Activated CD8-positive, alpha-beta memory T cell treated with anti-CD3 and anti-CD28 coated beads for 48 hours (primary cell): Measurements from ENCODE around the gene POTEG.
"Not testable (repeated sequence)": the region's sequence is repeated elsewhere in the genome, so short reads cannot be mapped to it uniquely, and the experiment has no call there.

Experiments used
- DNase-seq, 3 experiments: peaks; one replicate each; pipeline ENCODE4 v3.0.0-alpha.2; 2020; ENCODE audit warnings: low read depth in 2 of 3, low spot score in 2 of 3

The POTEG gene

DNA sequence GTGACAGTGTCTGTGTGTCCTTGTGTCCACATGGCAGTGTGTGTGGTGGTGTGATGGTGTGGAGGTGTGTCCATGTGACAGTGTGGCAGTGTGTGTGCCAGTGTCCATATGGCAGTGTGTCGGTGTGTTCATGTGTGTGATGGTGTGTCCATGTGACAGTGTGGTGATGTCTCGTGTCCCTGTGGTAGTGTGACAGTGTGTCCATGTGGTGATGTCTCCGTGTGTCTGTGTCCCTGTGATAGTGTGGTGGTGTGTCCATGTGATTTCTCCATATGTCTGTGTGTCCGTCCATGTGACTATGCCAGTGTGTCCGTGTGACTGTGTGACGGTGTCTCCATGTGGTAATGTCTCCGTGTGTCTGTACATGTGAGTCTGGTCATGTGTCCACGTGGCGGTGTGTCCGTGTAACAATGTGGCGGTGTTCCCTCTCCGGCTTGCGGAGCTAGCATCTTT lies 59.7 kb downstream of the POTEG start:
- not testable (repeated sequence) for DNase-seq

DNA sequence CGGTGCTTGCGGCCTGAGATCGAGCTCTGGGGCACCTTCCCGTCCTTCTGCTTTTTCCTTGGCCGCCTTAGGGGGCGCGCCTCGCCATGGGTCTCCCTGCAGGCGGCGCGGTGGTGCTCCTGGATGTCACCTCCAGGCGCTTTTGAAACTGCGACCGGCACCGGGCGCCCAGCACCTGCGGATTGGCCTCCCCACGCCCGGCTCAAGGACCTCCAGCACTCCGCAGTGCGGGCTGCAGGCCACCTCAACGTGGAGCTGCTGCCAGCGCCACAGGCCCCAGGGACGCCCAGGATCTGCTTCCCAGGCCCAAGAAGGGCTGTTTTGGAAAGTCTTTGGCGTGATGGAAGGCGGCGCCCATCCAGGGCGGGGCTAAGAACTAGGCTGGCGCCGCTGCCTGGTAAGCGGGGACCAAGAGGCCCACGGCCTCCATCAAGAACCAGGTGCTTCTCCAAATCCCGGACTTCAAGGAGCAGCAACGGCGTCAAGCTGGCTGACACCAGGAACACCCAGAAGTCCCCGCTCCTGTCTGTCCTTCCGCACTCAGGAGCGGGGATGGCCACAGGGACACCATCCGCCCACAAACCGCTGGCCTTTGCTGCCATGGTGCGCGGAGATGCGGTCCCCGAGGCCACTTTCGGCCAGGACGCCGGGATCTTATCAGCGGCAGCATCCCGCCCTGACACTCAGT lies 61.2 kb downstream of the POTEG start:
- DNase-seq: not testable (repeated sequence)

DNA sequence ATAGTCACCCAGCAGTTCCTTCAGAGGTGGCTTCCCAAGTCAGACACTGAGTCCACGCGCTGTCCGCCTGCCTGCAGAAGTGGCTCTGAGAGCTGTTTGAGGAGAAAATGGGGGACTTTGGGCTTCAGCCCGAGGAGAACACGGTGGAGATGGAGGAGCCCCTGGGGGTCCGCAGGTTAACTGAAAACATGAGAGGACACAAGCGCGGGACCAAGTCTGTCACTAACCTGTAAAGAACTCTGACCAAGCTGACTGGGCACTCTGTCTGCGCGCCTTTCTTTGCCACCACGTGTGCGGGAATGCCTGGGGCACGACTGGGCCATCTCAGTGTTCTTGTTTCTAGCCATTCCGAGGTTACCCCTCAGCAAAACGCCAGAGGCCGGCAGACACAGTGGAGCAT lies 62.4 kb downstream of the POTEG start:
- not testable (repeated sequence) for DNase-seq

DNA sequence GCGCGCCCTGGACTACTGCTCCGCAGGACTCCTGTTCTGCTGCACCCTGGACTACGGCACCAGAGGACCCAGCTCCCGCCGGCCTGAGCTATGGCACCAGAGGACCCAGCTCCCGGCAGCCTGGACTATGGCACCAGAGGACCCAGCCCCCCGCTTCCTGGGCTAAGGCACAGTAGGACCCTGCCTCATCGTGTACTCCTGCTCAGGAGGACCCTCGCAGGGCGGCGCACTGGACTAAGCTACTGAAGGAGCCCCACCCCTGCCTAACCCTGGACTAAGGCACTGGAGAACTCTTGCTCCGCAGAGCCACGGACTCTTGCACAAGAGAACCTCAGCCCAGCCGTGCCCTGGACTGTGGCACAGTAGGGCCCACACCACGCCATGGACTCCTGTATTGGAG lies 71.3 kb downstream of the POTEG start:
- not testable (repeated sequence) for DNase-seq

- DNase-seq: not testable (repeated sequence)
Measured at GRCh38 chr14:19362323-19362722, 71.8 kb downstream of the POTEG start.

DNA sequence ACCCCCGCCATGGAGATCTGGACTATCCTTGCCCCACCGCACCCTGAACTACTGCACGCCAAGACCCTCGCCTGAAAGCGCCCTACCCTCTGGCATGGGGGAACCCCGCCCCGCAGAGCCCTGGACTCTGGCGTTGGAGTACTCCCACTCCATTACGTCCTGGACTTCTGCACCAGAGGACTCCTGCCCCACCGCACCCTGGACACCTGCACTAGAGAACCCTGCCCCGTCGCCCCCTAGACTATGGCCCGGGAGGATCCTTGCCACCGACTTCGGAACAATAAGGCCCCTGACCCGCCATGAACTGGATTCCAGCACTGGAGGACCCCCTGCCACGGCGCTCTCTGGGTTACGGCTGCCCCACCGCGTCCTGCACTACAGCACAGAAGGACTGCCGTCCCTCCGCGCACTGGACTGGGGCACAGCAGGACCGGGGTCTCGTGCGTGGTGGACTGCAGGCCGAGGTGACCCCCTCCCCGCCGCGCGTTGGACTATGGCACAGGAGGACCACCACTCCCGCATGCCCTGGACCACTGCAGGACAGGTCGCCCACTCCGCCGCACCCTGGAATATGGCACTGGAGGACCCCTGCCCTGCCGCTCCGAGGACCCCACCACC lies 72.4 kb downstream of the POTEG start:
- not testable (repeated sequence) for DNase-seq

GRCh38 chr14:19360937-19361635 lies 73.1 kb downstream of the POTEG start:
- DNase-seq: not testable (repeated sequence)
